RWPE1 (cell line): ENCODE results near the gene PRKCH.

Experiments
- CTCF ChIA-PET: fragments of 350-600 bp; sonication (Branson Sonifier 250); formaldehyde crosslinking; extraction: SDS; loops from one replicate; lab custom pipeline; 2021; lab: Yijun Ruan, JAX
- POLR2A ChIA-PET: fragments of 400-600 bp; formaldehyde crosslinking; extraction: SDS; loops from one replicate; lab custom pipeline; 2020; ENCODE audit warnings: antibody characterized with exemption; ENCODE audit not compliant: low non-redundant PET; lab: Yijun Ruan, JAX
- DNase-seq: peaks from one replicate; pipeline ENCODE4 v3.0.0; 2012; ENCODE audit warnings: low spot score
- H3K27ac ChIP-seq: fragments of 450-650 bp; 2 replicates; pipeline ENCODE4 v1.5.1; 2017
- TF ChIP-seq, protein P1 (sequence below): fragments of 450-650 bp; conservative IDR thresholded peaks from 2 replicates; pipeline ENCODE4 v1.5.1; 2017; ENCODE audit warnings: low read depth, mild to moderate bottlenecking

The PRKCH gene

DNA sequence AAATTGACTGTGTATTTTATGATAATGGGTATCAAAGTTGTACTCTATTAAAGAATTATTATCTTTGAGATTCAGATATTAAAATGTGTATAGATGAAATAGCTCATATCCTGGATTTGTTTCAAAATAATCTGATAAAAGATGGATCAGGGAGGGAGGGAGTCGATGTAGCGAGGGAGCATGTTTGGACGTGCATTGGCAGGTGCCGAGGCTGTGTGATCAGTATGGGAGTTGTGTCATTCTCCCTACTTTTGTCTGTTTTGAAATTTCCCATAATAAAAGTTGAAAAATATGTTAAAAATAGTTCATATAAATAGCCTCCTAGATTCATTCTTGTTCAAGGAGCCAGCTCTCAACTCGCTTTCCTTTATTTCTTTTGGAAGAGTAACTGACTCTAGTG, 202.4 kb downstream of the PRKCH start:
- CTCF ChIA-PET: no interaction called here
- DNase-seq: peak; percentile 35
- TF ChIP-seq, protein P1, sequence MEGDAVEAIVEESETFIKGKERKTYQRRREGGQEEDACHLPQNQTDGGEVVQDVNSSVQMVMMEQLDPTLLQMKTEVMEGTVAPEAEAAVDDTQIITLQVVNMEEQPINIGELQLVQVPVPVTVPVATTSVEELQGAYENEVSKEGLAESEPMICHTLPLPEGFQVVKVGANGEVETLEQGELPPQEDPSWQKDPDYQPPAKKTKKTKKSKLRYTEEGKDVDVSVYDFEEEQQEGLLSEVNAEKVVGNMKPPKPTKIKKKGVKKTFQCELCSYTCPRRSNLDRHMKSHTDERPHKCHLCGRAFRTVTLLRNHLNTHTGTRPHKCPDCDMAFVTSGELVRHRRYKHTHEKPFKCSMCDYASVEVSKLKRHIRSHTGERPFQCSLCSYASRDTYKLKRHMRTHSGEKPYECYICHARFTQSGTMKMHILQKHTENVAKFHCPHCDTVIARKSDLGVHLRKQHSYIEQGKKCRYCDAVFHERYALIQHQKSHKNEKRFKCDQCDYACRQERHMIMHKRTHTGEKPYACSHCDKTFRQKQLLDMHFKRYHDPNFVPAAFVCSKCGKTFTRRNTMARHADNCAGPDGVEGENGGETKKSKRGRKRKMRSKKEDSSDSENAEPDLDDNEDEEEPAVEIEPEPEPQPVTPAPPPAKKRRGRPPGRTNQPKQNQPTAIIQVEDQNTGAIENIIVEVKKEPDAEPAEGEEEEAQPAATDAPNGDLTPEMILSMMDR: no peak
- POLR2A ChIA-PET: no interaction called here
- no peak overlapping the region for H3K27ac ChIP-seq

- ChIA-PET CTCF (no interaction called here), POLR2A (interaction anchor here (1.8 kb wide), 1 partner anchor 171 kb away, joined by 8 read pairs; the partner anchor contains the start of gene HIF1A)
- no peak for DNase-seq
- H3K27ac ChIP-seq: peak overlapping the region; percentile 100
- TF ChIP-seq, protein P1: no peak
Measured at GRCh38 chr14:61524211-61524806, 202.9 kb downstream of the PRKCH start.

DNA sequence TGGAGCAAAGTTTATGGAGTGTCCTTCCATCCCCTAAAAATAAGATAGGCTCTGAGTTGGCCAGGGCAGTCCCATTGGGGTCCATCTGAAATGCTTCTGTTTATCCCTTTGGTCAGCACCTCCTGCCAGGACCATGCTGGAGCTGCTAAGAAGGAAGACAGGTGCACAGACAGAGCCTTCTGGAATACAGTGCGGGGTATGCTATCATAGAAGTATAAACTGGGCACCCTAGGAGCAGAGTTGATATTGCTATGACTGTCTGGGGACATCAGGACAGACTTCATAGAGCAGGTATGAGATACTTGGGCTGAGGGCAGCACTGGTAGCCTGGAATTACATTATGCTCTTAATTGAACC, 203.5 kb downstream of the PRKCH start:
- CTCF ChIA-PET: interaction anchor here (1.2 kb wide), 1 partner anchor 22 kb away, joined by 5 read pairs; no protein-coding TSS in a partner anchor

GRCh38 chr14:61525293-61526011, 204.1 kb downstream of the PRKCH start:
- TF ChIP-seq, protein P1: no peak
- DNase-seq: peak; percentile 86
- H3K27ac ChIP-seq: peak overlapping the region; percentile 100
- POLR2A ChIA-PET: interaction anchor here (0.5 to 1.8 kb wide), 5 partner anchors 12 to 245 kb away, joined by 3 to 8 read pairs (median 4); partner anchors contain the start of genes HIF1A and TMEM30B
- CTCF ChIA-PET: interaction anchor here (1.2 kb wide), 1 partner anchor 21 kb away, joined by 5 read pairs; no protein-coding TSS in a partner anchor

More for the DNA sequence above, 203.5 kb downstream of the PRKCH start:
- DNase-seq: no peak
- POLR2A ChIA-PET: interaction anchor here (0.5 to 1.8 kb wide), 3 partner anchors 170 to 244 kb away, joined by 3 to 8 read pairs (median 4); partner anchors contain the start of genes HIF1A and TMEM30B
- TF ChIP-seq, protein P1: no peak
- peak overlapping the region; percentile 100 for H3K27ac ChIP-seq

DNA sequence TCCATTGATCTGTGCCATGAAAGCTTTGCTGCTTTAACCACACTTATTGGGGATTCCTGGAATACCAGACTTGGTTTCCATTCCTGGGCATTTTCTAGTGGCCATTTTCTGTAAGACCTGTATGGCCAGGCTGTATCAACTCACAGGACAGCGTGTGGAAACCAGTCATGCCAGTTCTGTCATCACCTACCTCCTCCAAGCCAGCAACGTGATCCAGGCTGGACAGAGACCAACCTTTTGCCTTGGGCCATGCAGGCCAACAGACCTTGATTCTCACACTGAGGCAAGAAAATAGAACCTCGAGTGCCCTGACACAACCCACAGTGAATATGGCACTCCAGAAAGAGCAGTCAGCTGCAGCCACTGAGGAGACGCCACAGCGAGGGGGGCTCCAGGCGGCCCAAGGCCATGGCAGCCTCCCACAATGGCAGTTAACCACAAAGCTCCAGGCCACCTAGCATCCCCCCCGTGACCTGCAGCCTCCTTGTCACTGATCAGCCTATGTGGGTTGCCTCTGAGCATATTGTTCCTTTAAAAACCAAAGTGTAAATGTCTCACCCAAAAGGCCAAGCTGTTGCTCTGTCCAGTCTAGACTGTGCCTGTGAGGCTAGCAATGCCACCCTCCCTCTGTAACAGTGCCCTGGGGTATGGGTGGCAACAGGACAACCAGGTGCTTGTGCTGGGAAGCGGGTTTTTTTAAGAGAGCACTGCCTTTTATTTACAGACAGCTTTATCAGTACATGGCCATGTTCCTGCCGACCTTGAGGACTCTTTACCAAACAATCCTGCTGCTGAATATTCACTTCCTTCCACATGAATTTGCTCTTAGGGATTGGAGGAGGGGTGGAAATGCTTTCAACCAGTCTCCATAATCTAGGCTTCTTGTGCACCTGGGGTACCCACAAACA, 205.3 kb downstream of the PRKCH start:
- POLR2A ChIA-PET: no interaction called here
- H3K27ac ChIP-seq: peak overlapping the region; percentile 100

More for the DNA sequence above, 205.3 kb downstream of the PRKCH start:
- DNase-seq: no peak
- CTCF ChIA-PET: interaction anchor here (0.6 kb wide), 1 partner anchor 203 kb away, joined by 3 read pairs; no protein-coding TSS in a partner anchor
- TF ChIP-seq, protein P1: no peak
